Measurements from ENCODE around the gene SERPINA12. TPM values are rescaled to one million over a fixed set of nuclear protein-coding genes. Genes with fewer than 3 reads are reported as not detected.
"Not testable (repeated sequence)": the region's sequence is repeated elsewhere in the genome, so short reads cannot be mapped to it uniquely, and the experiment has no call there.

The SERPINA12 gene
- total RNA-seq, 1 donor, result not detected

DNA sequence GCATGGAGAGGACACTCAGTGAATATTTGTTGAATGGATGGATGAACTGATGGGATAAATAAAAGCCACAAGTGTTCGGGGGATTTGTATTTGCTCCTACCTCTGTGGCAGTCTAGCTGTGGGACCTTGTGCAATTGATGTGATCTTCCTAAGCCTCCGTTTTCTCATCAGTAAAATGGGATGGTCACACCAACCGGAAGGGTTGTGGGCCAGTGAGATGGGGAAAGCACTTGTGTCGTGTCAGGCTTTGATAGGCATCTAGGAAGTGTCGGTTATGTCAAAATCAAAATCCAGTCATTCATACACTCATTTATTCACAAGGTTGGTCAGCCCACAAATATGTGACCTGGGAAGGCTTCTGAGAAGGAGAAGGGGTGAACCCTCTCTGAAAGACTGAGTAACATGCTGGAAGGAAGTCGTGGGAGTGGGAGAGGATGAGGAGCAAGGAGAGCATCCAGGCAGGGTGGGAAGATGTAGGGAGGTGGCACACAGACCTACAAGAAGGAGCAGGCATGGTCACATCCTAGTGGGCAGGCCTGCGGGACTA lies 25.5 kb downstream of the SERPINA12 start:
- no peak overlapping the region for H3K4me3 ChIP-seq (ENCODE audit: low read depth, low read length)
- TF ChIP-seq, protein P1, sequence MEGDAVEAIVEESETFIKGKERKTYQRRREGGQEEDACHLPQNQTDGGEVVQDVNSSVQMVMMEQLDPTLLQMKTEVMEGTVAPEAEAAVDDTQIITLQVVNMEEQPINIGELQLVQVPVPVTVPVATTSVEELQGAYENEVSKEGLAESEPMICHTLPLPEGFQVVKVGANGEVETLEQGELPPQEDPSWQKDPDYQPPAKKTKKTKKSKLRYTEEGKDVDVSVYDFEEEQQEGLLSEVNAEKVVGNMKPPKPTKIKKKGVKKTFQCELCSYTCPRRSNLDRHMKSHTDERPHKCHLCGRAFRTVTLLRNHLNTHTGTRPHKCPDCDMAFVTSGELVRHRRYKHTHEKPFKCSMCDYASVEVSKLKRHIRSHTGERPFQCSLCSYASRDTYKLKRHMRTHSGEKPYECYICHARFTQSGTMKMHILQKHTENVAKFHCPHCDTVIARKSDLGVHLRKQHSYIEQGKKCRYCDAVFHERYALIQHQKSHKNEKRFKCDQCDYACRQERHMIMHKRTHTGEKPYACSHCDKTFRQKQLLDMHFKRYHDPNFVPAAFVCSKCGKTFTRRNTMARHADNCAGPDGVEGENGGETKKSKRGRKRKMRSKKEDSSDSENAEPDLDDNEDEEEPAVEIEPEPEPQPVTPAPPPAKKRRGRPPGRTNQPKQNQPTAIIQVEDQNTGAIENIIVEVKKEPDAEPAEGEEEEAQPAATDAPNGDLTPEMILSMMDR (IDR thresholded peaks at IDR 0.05; ENCODE audit: insufficient read depth, low read length), result no peak
- DNase-seq (ENCODE audit: low read depth), result no peak

DNA sequence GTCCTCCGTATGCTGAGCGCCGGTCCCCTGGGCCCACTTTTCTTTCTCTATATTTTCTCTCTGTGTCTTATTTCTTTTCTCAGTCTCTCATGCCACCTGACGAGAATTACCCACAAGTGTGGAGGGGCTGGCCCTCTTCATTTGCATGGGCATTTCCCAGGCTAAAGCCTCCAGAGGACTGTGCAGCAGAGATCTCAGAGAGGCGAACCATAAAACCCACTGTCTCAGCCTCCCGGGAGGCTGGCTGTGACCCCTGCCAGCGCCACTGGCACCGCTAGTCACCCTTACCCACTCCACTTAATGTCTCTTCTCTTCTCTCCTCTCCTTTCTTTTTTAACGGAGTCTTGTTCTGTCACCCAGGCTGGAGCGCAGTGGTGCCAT lies 26.2 kb downstream of the SERPINA12 start:
- no peak for DNase-seq (ENCODE audit: low read depth)
- TF ChIP-seq, protein P1 (IDR thresholded peaks at IDR 0.05; ENCODE audit: insufficient read depth, low read length), result no peak
- H3K4me3 ChIP-seq (ENCODE audit: low read depth, low read length), result no peak overlapping the region

DNA sequence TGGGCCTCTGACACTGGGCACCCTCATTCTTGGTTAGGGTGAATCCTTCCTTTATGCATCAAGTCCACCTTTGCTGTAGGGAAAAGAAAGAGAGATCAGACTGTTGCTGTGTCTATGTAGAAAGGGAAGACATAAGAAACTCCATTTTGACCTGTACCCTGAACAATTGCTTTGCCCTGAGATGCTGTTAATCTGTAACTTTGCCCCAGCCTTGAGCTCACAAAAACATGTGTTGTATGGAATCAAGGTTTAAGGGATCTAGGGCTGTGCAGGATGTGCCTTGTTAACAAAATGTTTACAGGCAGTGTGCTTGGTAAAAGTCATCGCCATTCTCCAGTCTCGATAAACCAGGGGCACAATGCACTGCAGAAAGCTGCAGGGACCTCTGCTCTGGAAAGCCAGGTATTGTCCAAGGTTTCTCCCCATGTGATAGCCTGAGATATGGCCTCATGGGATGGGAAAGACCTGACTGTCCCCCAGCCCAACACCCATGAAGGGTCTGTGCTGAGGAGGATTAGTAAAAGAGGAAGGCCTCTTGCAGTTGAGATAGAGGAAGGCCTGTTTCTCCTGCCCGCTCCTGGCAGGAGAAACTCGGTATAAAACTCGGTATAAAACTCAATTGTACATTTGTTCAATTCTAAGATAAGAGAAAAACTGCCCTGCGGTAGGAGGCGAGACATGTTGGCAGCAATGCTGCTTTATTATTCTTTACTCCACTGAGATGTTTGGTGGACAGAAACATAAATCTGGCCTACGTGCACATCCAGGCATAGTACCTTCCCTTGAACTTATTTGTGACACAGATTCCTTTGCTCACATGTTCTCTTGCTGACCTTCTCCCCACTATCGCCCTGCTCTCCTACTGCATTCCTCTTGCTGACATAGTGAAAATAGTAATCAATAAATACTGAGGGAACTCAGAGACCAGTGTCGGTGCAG lies 26.9 kb downstream of the SERPINA12 start:
- DNase-seq (ENCODE audit: low read depth); H3K4me3 ChIP-seq (ENCODE audit: low read depth, low read length): not testable (repeated sequence)

DNA sequence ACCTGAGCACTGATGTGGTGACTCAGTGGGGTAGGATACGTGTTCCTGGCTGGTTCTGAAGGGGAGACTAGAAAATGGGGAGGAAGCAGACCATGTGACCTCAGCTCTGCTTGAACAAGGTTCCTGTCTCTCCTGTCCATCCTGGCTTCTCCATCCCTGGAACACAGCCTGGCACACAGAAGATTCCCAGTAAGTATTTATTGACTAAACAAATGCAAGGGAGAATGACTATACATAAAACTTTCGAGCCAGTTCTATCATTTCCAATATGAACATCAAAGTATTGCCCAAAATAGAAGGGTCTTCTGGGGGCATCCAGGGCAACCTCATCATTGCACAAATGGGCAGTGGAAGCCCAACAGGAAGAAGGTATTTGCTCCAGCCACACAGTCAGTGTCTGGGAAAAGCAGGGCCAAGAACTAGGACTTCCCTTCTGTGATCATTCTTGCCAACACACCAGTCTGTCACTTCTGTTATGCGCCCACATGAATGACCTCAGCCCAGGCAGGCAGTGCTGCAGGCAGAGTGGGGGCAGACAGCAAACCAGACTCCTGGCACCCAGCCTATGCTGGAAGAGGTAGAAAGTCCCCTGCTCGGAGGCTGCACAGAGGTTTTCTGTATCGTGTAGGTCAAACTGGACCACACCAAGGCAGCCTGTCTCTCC lies 27.7 kb downstream of the SERPINA12 start:
- peak; percentile 4 for DNase-seq (ENCODE audit: low read depth)
- TF ChIP-seq, protein P1 (IDR thresholded peaks at IDR 0.05; ENCODE audit: insufficient read depth, low read length), result no peak
- no peak overlapping the region for H3K4me3 ChIP-seq (ENCODE audit: low read depth, low read length)

DNA sequence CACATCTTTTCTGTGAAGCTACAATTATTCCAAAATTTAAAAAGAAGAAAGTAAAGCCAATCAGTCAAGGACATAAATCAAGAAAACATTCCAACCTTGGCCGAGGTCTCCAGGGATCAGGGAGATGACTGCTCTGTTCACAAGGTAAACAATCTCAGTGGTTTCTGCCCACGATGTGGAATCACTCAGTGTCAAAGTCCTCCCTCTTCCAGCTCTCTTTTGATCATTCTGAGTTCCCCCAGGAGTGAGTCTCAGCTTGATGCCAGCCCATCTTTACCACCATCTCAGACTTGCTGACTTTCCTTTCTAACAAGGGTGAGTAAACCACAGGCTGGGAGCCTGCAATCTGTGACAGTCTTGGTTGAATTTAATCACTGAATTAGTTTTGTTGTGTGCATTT lies 28.5 kb downstream of the SERPINA12 start:
- peak; percentile 3 for DNase-seq (ENCODE audit: low read depth)
- TF ChIP-seq, protein P1 (IDR thresholded peaks at IDR 0.05; ENCODE audit: insufficient read depth, low read length), result no peak
- H3K4me3 ChIP-seq (ENCODE audit: low read depth, low read length), result no peak overlapping the region

DNA sequence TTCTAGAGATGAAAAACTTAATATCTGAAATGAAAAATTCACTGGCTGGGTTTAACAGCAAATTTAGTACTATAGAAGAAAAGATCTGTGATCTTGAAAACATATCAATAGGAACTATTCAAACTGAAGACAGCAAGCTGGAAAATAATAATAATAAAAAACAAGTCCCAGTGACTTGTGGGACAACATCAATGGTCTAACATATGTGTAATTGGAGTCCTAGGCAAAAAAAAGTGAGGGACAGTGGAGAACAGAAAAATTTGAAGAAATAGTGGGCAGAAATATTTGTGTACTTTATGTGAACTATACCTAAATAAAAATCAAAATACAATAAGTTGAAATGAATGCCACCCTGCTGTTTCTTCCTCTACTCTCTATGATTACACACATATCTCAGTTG lies 30.8 kb downstream of the SERPINA12 start:
- TF ChIP-seq, protein P1 (IDR thresholded peaks at IDR 0.05; ENCODE audit: insufficient read depth, low read length), result no peak
- DNase-seq (ENCODE audit: low read depth), result no peak
- H3K4me3 ChIP-seq (ENCODE audit: low read depth, low read length), result no peak overlapping the region

DNA sequence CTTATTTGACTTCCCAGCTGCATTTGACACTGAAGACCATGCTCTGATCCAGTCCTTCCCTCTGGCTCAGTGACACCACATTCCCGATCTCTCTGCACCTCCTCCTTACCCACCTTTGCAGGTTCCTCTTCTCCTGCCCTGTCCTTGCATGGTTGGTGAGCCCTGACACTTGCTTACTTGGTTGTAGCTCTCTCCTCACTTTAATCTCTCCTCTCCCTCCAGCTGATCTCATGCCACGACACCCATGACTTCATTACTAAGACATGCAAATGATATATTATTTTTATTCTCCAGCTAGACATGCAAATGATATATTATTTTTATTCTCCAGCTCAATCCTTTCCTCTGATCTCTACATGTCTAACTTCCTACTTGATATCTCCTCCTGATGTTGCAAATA lies 33.2 kb downstream of the SERPINA12 start, which contains the start of gene SERPINA9:
Gene SERPINA9, minus strand, starts transcription at position 175 of the 400 bp plus-strand sequence. CDS start 6,357 bp downstream, outside the sequence.
- TF ChIP-seq, protein P1 (IDR thresholded peaks at IDR 0.05; ENCODE audit: insufficient read depth, low read length), result no peak
- no peak within 1 kb of the TSS for H3K4me3 ChIP-seq (ENCODE audit: low read depth, low read length)
- DNase-seq (ENCODE audit: low read depth), result no peak
